Endothelial cell of umbilical vein (primary cell): ENCODE data around the gene TAAR8. TPM values are rescaled to one million over a fixed set of nuclear protein-coding genes. Genes with fewer than 3 reads are reported as not detected.

Source experiments
- BruUV-seq: library from RNA; stranded (reverse); fragments of 400-500 nt; replicated peaks from 2 replicates; lab custom pipeline; 2021; lab: Mats Ljungman, UMichigan
- CTCF ChIA-PET: fragments of 300-600, 350-600 bp; sonication (Branson Sonifier 250); formaldehyde crosslinking; loops from one replicate; lab custom pipeline; 2021; ENCODE audit warnings: antibody characterized with exemption, inconsistent platforms; lab: Charles Lee
- POLR2A ChIA-PET: fragments of 300-600, 350-600 bp; sonication (Branson Sonifier 250); formaldehyde crosslinking; loops from one replicate; lab custom pipeline; 2021; ENCODE audit warnings: antibody characterized with exemption, inconsistent platforms; lab: Charles Lee
- DNase-seq: peaks from one replicate; pipeline ENCODE4 v3.0.0-alpha.2; 2011; ENCODE audit warnings: low read depth, low spot score
- FAIRE-seq: peaks from 2 replicates; lab custom pipeline; 2011; peaks lifted over from hg19 to GRCh38; lab: Jason Lieb, UNC
- H2AFZ ChIP-seq: 2 replicates; pipeline ENCODE4 v1.6.0; 2012; ENCODE audit warnings: low read depth, low read length, control low read depth, inconsistent platforms
- H3K27ac ChIP-seq: 2 replicates; pipeline ENCODE4 v1.5.1; 2011; ENCODE audit warnings: low read depth, mild to moderate bottlenecking, control low read depth, low read length, moderate library complexity; ENCODE audit not compliant: insufficient read depth
- H3K27me3 ChIP-seq, 2 experiments: 2 replicates each; pipeline versions ENCODE4 v1.6.0 to v1.6.1; 2011; ENCODE audit warnings: low read length in 2 of 2, mixed read lengths in 1 of 2; ENCODE audit not compliant: control insufficient read depth in 2 of 2, insufficient read depth in 2 of 2
- H3K36me3 ChIP-seq, 2 experiments: 2 replicates in 1 of 2; 3 replicates in 1 of 2; pipeline ENCODE4 v1.5.1; 2011; ENCODE audit warnings: low read length in 2 of 2, mild to moderate bottlenecking in 1 of 2, moderate library complexity in 1 of 2; ENCODE audit not compliant: control insufficient read depth in 2 of 2, insufficient read depth in 2 of 2; ENCODE audit errors: extremely low read depth in 1 of 2
- H3K4me1 ChIP-seq: 3 replicates; pipeline ENCODE4 v1.5.1; 2011; ENCODE audit warnings: mild to moderate bottlenecking, low read length; ENCODE audit not compliant: control insufficient read depth, insufficient read depth; ENCODE audit errors: extremely low read depth
- H3K4me2 ChIP-seq: 2 replicates; pipeline ENCODE4 v1.6.1; 2011; ENCODE audit warnings: low read length, control low read depth, mixed read lengths; ENCODE audit not compliant: insufficient read depth
- H3K4me3 ChIP-seq, 3 experiments: fragments of 200-600 bp in 1 of 3; sonication (generic), shearing (Covaris generic) in 1 of 3; replicated peaks in 1 of 3; 2 replicates each; pipeline ENCODE4 v1.5.1; 2011 to 2016; ENCODE audit warnings: control low read depth in 3 of 3, low read length in 3 of 3, mild to moderate bottlenecking in 2 of 3, inconsistent platforms in 1 of 3, low read depth in 1 of 3, moderate library complexity in 1 of 3; ENCODE audit not compliant: insufficient read depth in 1 of 3
- H3K79me2 ChIP-seq: 2 replicates; pipeline ENCODE4 v1.6.0; 2012; ENCODE audit warnings: low read length, inconsistent platforms; ENCODE audit not compliant: control insufficient read depth, insufficient read depth
- H3K9ac ChIP-seq: replicated peaks from 2 replicates; pipeline ENCODE3; 2011; ENCODE audit warnings: low read length, control low read depth; ENCODE audit not compliant: insufficient read depth; ENCODE audit errors: extremely low read depth
- H3K9me1 ChIP-seq: replicated peaks from 3 replicates; pipeline ENCODE4 v1.6.0; 2011; ENCODE audit warnings: mild to moderate bottlenecking, low read length; ENCODE audit not compliant: control insufficient read depth, insufficient read depth; ENCODE audit errors: extremely low read depth
- H3K9me3 ChIP-seq: replicated peaks from 2 replicates; pipeline ENCODE4 v1.5.1; 2012; ENCODE audit warnings: low read length, inconsistent platforms; ENCODE audit not compliant: control insufficient read depth, insufficient read depth
- H4K20me1 ChIP-seq: replicated peaks from 2 replicates; pipeline ENCODE3; 2011; ENCODE audit warnings: mild to moderate bottlenecking, low read length; ENCODE audit not compliant: control insufficient read depth, insufficient read depth; ENCODE audit errors: extremely low read depth
- EZH2 ChIP-seq: IDR thresholded peaks from 2 replicates; pipeline ENCODE4 v1.6.1; 2012; ENCODE audit warnings: borderline replicate concordance, low read depth, mild to moderate bottlenecking, moderate library complexity, low read length, inconsistent platforms; ENCODE audit not compliant: severe bottlenecking
- FOS ChIP-seq: IDR thresholded peaks from 2 replicates; pipeline ENCODE4 v1.6.1; 2011; ENCODE audit warnings: mild to moderate bottlenecking, low read length, moderate library complexity, borderline replicate concordance; ENCODE audit not compliant: insufficient read depth
- GATA2 ChIP-seq: IDR thresholded peaks from 2 replicates; pipeline ENCODE4 v1.7.0; 2011; ENCODE audit warnings: low read depth, mild to moderate bottlenecking, moderate library complexity, mixed read lengths, low read length; ENCODE audit not compliant: insufficient read length, insufficient read depth
- JUN ChIP-seq: IDR thresholded peaks from 2 replicates; pipeline ENCODE4 v1.6.1; 2011; ENCODE audit warnings: borderline replicate concordance, low read depth; ENCODE audit not compliant: insufficient read length, insufficient read depth
- MYC ChIP-seq: IDR thresholded peaks from one replicate; pipeline ENCODE4 v1.6.1; 2011; ENCODE audit warnings: mild to moderate bottlenecking, low read depth, low read length
- POLR2A ChIP-seq: IDR thresholded peaks from 2 replicates; pipeline ENCODE4 v1.6.1; 2012; ENCODE audit warnings: low read depth, mild to moderate bottlenecking, control low read depth, low read length
- POLR2AphosphoS5 ChIP-seq: IDR thresholded peaks from 2 replicates; pipeline ENCODE4 v1.6.1; 2012; ENCODE audit warnings: low read depth, mild to moderate bottlenecking, control low read depth, low read length, moderate library complexity; ENCODE audit not compliant: insufficient read depth
- dilution Hi-C: fragments of 300-500 bp; cut with MboI; formaldehyde crosslinking; loops from one replicate; pipeline ENCODE4 v1.15.0; 2019; ENCODE audit warnings: low sequenced_read_pairs; ENCODE audit not compliant: extremely low pct_ligation_motif_present
- intact Hi-C: fragments of 100-400 bp; cut with micrococcal nuclease; formaldehyde crosslinking; loops from one replicate; pipeline ENCODE4 v1.10.0; 2022
- polyA plus RNA-seq, 4 experiments: library from polyadenylated mRNA; depleted of rRNA in 3 of 4; stranded (reverse) in 3 of 4; unstranded in 1 of 4; fragments of >200 nt; gene quantifications; 2 replicates each; pipeline versions ENCODE4 v1.2.1 to v1.2.3, GENCODE V29; 2011 to 2012; ENCODE audit warnings: missing spikeins in 1 of 4
- total RNA-seq: library from RNA; stranded (reverse); gene quantifications from 2 replicates; pipeline ENCODE4 v1.2.3, GENCODE V29; 2021
- TF ChIP-seq, protein P1 (sequence below), 2 donors: IDR thresholded peaks; 1 replicate in 1 of 2; 2 replicates in 1 of 2; pipeline ENCODE4 v1.5.1; 2011; ENCODE audit warnings: low read length in 2 of 2, mild to moderate bottlenecking in 2 of 2, moderate library complexity in 2 of 2, control low read depth in 1 of 2, inconsistent platforms in 1 of 2, low read depth in 1 of 2; ENCODE audit not compliant: insufficient read depth in 1 of 2; ENCODE audit errors: extremely low read depth in 1 of 2
- TF ChIP-seq, protein P2 (sequence below): IDR thresholded peaks from 2 replicates; pipeline ENCODE4 v1.6.1; 2011; ENCODE audit not compliant: insufficient read depth, insufficient read length

The TAAR8 gene
- total and polyA plus RNA-seq, 2 donors (not counting 3 experiments of a cell fraction or from before 2014, with no cell fraction given) = not detected

DNA sequence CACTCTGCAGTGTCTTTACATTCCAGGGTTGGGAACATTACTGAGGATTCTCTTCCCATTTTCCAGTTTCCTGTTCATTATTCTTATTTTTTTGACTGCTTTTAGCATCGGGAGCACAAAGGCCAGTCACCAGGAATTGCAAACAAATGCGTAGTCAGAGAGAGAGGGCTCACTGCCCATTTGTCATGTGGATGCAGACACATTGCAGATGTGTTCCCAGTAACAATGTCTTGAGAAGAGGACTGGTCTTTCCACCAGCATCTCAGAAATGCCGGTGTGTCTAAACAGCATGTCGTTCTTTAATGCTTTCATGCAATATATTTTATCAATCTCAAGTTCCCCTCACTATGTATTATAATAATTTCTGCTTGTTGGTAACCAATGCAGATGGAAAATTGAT lies 16.7 kb downstream of the TAAR8 start:
- no peak for TF ChIP-seq FOS
- TF ChIP-seq GATA2 = no peak
- TF ChIP-seq, protein P1, sequence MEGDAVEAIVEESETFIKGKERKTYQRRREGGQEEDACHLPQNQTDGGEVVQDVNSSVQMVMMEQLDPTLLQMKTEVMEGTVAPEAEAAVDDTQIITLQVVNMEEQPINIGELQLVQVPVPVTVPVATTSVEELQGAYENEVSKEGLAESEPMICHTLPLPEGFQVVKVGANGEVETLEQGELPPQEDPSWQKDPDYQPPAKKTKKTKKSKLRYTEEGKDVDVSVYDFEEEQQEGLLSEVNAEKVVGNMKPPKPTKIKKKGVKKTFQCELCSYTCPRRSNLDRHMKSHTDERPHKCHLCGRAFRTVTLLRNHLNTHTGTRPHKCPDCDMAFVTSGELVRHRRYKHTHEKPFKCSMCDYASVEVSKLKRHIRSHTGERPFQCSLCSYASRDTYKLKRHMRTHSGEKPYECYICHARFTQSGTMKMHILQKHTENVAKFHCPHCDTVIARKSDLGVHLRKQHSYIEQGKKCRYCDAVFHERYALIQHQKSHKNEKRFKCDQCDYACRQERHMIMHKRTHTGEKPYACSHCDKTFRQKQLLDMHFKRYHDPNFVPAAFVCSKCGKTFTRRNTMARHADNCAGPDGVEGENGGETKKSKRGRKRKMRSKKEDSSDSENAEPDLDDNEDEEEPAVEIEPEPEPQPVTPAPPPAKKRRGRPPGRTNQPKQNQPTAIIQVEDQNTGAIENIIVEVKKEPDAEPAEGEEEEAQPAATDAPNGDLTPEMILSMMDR (IDR thresholded peaks at IDR 0.05; ENCODE audit: extremely low read depth in 1 of 2, insufficient read depth in 1 of 2, low read depth in 1 of 2, low read length in 2 of 2) = no peak
- no peak for TF ChIP-seq POLR2A
- TF ChIP-seq, protein P2, sequence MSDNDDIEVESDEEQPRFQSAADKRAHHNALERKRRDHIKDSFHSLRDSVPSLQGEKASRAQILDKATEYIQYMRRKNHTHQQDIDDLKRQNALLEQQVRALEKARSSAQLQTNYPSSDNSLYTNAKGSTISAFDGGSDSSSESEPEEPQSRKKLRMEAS = no peak
- no peak for TF ChIP-seq POLR2AphosphoS5
- no peak for TF ChIP-seq EZH2
- no peak for TF ChIP-seq JUN
- no peak for TF ChIP-seq MYC
- no TSS peak for BruUV-seq
- Histone ChIP-seq H3K27ac (no peak overlapping the region), H3K79me2 (no peaks in the 10 kb centered on the region), H3K4me1 (no peaks in the 10 kb centered on the region), H3K9ac (no peak overlapping the region), H3K36me3 (no peaks in the 10 kb centered on the region), H3K4me2 (no peak overlapping the region), H3K4me3 (no peak overlapping the region), H3K9me1 (no peaks in the 10 kb centered on the region), H3K9me3 (no peaks in the 10 kb centered on the region), H4K20me1 (no peaks in the 10 kb centered on the region), H2AFZ (no peak overlapping the region), H3K27me3 (peaks cover 0 to 5% of the 10 kb centered on the region in 2 experiments)
- POLR2A ChIA-PET = no interaction called here
- dilution Hi-C loops (no loop called here), intact Hi-C loops (no loop called here)
- FAIRE-seq (no peak), DNase-seq (no peak)
- CTCF ChIA-PET = no interaction called here
